MM.1S (cell line): ENCODE results near the gene POLR2M.

Experiments
- EZH2 ChIP-seq: fragments of 300-600 bp; sonication (generic); optimal IDR thresholded peaks from 2 replicates; pipeline ENCODE3; 2017; ENCODE audit warnings: low read depth, mild to moderate bottlenecking, antibody characterized with exemption, low read length, mixed read lengths
- EZH2phosphoT487 ChIP-seq: fragments of 300-600 bp; sonication (generic); IDR thresholded peaks from 2 replicates; pipeline ENCODE4 v1.6.1; 2018; ENCODE audit warnings: antibody characterized with exemption, low read length
- TF ChIP-seq, protein P1 (sequence below): fragments of 300-600 bp; sonication (generic); IDR thresholded peaks from 2 replicates; pipeline ENCODE4 v1.5.1; 2016; ENCODE audit warnings: antibody characterized with exemption, low read length, mixed read lengths

DNA sequence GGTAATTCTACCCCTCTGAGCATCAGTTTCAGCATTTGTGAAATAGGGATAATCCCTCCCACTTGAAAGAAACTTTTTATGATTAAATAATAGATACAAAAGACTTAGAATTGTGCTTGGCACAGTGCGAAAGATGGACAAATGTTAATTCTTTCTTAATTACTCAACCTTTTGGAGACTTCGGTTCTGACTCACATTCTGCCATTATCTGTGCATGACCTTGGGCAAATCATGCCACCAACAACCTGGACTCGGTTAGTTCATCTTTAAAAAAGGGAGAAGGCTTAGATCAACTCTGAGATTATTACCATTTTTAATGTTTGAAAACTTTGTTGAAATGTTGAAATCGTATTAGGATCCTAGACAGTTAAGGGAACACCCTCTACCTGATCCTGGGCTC is 40.6 kb upstream of the POLR2M start:
- TF ChIP-seq EZH2 (no peak), EZH2phosphoT487 (no peak)
- TF ChIP-seq, protein P1, sequence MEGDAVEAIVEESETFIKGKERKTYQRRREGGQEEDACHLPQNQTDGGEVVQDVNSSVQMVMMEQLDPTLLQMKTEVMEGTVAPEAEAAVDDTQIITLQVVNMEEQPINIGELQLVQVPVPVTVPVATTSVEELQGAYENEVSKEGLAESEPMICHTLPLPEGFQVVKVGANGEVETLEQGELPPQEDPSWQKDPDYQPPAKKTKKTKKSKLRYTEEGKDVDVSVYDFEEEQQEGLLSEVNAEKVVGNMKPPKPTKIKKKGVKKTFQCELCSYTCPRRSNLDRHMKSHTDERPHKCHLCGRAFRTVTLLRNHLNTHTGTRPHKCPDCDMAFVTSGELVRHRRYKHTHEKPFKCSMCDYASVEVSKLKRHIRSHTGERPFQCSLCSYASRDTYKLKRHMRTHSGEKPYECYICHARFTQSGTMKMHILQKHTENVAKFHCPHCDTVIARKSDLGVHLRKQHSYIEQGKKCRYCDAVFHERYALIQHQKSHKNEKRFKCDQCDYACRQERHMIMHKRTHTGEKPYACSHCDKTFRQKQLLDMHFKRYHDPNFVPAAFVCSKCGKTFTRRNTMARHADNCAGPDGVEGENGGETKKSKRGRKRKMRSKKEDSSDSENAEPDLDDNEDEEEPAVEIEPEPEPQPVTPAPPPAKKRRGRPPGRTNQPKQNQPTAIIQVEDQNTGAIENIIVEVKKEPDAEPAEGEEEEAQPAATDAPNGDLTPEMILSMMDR, result no peak
